AG09309 (cell line): ENCODE results near the gene IFI44.

ENCODE experiments used
- DNase-seq: peaks from one replicate; pipeline ENCODE4 v3.0.0-alpha.2; 2010; ENCODE audit warnings: low read depth
- H3K4me3 ChIP-seq: 2 replicates; pipeline ENCODE4 v1.5.1; 2011; ENCODE audit warnings: mild to moderate bottlenecking, low read depth, low read length, moderate library complexity; ENCODE audit not compliant: control insufficient read depth
- CTCF ChIP-seq: IDR thresholded peaks from 2 replicates; pipeline ENCODE4 v1.5.1; 2011; ENCODE audit warnings: mild to moderate bottlenecking, low read depth, low read length, inconsistent platforms; ENCODE audit not compliant: insufficient read depth, control insufficient read depth; ENCODE audit errors: missing control alignments

The IFI44 gene

GRCh38 chr1:78687914-78688313 lies 38.3 kb downstream of the IFI44 start:
- no peak overlapping the region for H3K4me3 ChIP-seq
- no peak for DNase-seq
- no peak for TF ChIP-seq CTCF

- H3K4me3 ChIP-seq, result no peak overlapping the region
- peak; percentile 46 for TF ChIP-seq CTCF
- DNase-seq, result peak; percentile 67
These were observed 39.1 kb downstream of the IFI44 start for GRCh38 chr1:78688697-78689096.

DNA sequence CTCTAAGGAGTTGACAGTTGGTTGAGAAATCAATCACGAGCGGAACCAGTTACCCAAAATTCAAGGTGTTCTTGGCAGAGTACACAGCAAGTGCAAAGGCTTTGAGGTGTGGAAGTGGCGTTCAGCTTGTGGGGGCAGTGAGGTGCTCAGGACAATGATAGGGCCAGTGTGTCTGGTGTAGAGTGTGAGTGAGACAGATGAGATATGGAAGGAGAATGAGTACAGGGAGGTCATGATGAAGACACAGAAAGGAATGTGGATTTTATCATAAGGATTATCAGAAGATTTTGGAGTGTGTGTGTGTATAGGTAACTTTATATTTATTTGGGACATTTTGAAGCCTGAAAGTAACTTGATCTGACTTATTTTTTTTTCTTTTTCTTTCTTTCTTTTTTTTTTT lies 40.9 kb downstream of the IFI44 start:
- no peak for TF ChIP-seq CTCF
- no peak overlapping the region for H3K4me3 ChIP-seq
- no peak for DNase-seq

GRCh38 chr1:78691995-78692747 lies 42.5 kb downstream of the IFI44 start:
- no peak for TF ChIP-seq CTCF
- DNase-seq, result no peak

DNA sequence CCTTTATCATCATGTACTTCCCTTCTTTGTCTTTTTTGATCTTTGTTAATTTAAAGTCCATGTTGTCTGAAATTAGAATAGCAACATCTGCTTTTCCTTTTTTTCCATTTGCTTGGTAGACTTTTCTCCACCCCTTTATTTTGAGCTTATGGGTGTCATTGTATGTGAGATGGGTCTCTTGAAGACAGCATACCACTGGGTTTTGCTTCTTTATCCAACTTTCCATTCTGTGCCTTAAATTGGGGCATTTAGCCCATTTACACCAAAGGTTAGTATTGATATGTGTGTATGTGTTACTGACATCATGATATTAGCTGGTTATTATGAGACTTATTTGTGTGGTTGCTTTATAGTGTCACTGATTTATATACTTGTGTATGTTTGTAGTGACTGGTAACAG lies 50.2 kb downstream of the IFI44 start:
- H3K4me3 ChIP-seq, result no peak overlapping the region
- no peak for TF ChIP-seq CTCF
- no peak for DNase-seq

More at GRCh38 chr1:78691995-78692747, 42.5 kb downstream of the IFI44 start:
- no peak overlapping the region for H3K4me3 ChIP-seq

- H3K4me3 ChIP-seq, result no peak overlapping the region
- no peak for DNase-seq
- no peak for TF ChIP-seq CTCF
These were observed 52.8 kb downstream of the IFI44 start for GRCh38 chr1:78702426-78702825.
